ENCODE results near the gene LRIG3.
A peak's percentile ranks its signal among the peaks of the same experiment; 100 is the strongest.
"Not testable (repeated sequence)": the region's sequence is repeated elsewhere in the genome, so short reads cannot be mapped to it uniquely, and the experiment has no call there.

LRIG3 gene

GRCh38 chr12:58920102-58920960 lies at the start of gene LRIG3:
TSS of gene LRIG3 (minus strand) at chr12:58920504. CDS start at chr12:58920235, 269 bp downstream.
- FAIRE-seq, result no peak

- FAIRE-seq, result no peak
Measured at GRCh38 chr12:58969237-58969636, 48.9 kb upstream of the LRIG3 start.

GRCh38 chr12:58967561-58967960 lies 47.3 kb upstream of the LRIG3 start:
- no peak for FAIRE-seq

- no peak for FAIRE-seq
Measured at GRCh38 chr12:58966939-58967338, 46.6 kb upstream of the LRIG3 start.

- no peak for FAIRE-seq
Measured at GRCh38 chr12:58965568-58965967, 45.3 kb upstream of the LRIG3 start.

GRCh38 chr12:58963844-58964243 lies 43.5 kb upstream of the LRIG3 start:
- no peak for FAIRE-seq

GRCh38 chr12:58961906-58962305 lies 41.6 kb upstream of the LRIG3 start:
- no peak for FAIRE-seq

GRCh38 chr12:58961166-58961565 lies 40.9 kb upstream of the LRIG3 start:
- no peak for FAIRE-seq

- FAIRE-seq, result peak; percentile 49
Measured at GRCh38 chr12:58959639-58960300, 39.5 kb upstream of the LRIG3 start.

GRCh38 chr12:58957298-58957697 lies 37.0 kb upstream of the LRIG3 start:
- no peak for FAIRE-seq

- no peak for FAIRE-seq
Measured at GRCh38 chr12:58955849-58956248, 35.5 kb upstream of the LRIG3 start.

- FAIRE-seq, result no peak
Measured at GRCh38 chr12:58954002-58954401, 33.7 kb upstream of the LRIG3 start.

GRCh38 chr12:58950739-58951100 lies 30.4 kb upstream of the LRIG3 start:
- no peak for FAIRE-seq

GRCh38 chr12:58949954-58950738 lies 29.8 kb upstream of the LRIG3 start:
- not testable (repeated sequence) for FAIRE-seq

- FAIRE-seq, result no peak
Measured at GRCh38 chr12:58943079-58943478, 22.8 kb upstream of the LRIG3 start.

- no peak for FAIRE-seq
Measured at GRCh38 chr12:58942345-58942744, 22.0 kb upstream of the LRIG3 start.

- FAIRE-seq, result no peak
Measured at GRCh38 chr12:58939399-58940100, 19.2 kb upstream of the LRIG3 start.

- FAIRE-seq, result no peak
Measured at GRCh38 chr12:58938440-58938839, 18.1 kb upstream of the LRIG3 start.

- no peak for FAIRE-seq
Measured at GRCh38 chr12:58934528-58934927, 14.2 kb upstream of the LRIG3 start.

- FAIRE-seq, result no peak
Measured at GRCh38 chr12:58932806-58933681, 12.7 kb upstream of the LRIG3 start.

GRCh38 chr12:58931518-58931917 lies 11.2 kb upstream of the LRIG3 start:
- no peak for FAIRE-seq
